Prostate gland (tissue), 2 donors: ENCODE results near the gene CHD1L.

Experiments
- POLR2A ChIP-seq: fragments of 450-650 bp; IDR thresholded peaks from one replicate; pipeline ENCODE4 v1.6.1; 2016; ENCODE audit warnings: antibody characterized with exemption, mild to moderate bottlenecking
- TF ChIP-seq, protein P1 (sequence below), 4 experiments: fragments of 200-600 bp in 2 of 4; fragments of 450-650 bp in 2 of 4; sonication (generic) in 2 of 4; IDR thresholded peaks; 1 replicate in 3 of 4; 2 replicates in 1 of 4; pipeline ENCODE4 v1.5.1; 2016 to 2019; ENCODE audit warnings: antibody characterized with exemption in 4 of 4, mild to moderate bottlenecking in 2 of 4, moderate library complexity in 2 of 4

DNA sequence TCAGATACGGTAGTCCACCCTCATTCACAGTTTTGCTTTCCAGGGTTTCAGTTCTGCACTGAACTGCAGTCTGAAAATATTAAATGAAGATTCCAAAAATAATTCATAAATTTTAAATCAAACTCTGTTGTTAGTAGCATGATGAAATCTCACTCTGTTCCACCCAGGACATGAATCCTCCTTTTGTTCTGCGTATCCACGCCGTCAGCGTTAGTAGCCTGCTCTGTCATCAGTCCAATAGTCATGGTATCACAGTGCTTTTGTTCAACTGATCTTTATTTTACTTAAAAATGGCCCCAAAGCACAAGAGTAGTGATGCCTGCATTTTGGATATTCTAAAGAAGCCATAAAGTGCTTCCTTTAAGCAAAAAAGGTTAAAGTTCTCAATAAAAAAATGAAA is 23.9 kb downstream of the CHD1L start:
- TF ChIP-seq POLR2A, result no peak
- TF ChIP-seq, protein P1, sequence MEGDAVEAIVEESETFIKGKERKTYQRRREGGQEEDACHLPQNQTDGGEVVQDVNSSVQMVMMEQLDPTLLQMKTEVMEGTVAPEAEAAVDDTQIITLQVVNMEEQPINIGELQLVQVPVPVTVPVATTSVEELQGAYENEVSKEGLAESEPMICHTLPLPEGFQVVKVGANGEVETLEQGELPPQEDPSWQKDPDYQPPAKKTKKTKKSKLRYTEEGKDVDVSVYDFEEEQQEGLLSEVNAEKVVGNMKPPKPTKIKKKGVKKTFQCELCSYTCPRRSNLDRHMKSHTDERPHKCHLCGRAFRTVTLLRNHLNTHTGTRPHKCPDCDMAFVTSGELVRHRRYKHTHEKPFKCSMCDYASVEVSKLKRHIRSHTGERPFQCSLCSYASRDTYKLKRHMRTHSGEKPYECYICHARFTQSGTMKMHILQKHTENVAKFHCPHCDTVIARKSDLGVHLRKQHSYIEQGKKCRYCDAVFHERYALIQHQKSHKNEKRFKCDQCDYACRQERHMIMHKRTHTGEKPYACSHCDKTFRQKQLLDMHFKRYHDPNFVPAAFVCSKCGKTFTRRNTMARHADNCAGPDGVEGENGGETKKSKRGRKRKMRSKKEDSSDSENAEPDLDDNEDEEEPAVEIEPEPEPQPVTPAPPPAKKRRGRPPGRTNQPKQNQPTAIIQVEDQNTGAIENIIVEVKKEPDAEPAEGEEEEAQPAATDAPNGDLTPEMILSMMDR (IDR thresholded peaks at IDR 0.05), result no peak
